ENCODE data around the gene HBG1.

HBG1 gene

GRCh38 chr11:5233307-5233706 is 16.4 kb downstream of the HBG1 start:
- no peak for TF ChIP-seq CTCF (IDR thresholded peaks at IDR 0.05)

- TF ChIP-seq CTCF (IDR thresholded peaks at IDR 0.05): no peak
Measured at GRCh38 chr11:5232821-5233220, 16.8 kb downstream of the HBG1 start.

- TF ChIP-seq CTCF (IDR thresholded peaks at IDR 0.05): no peak
Measured at GRCh38 chr11:5232176-5232575, 17.5 kb downstream of the HBG1 start.

- TF ChIP-seq CTCF (IDR thresholded peaks at IDR 0.05): no peak
Measured at GRCh38 chr11:5231111-5231510, 18.5 kb downstream of the HBG1 start.

GRCh38 chr11:5230266-5230665 is 19.4 kb downstream of the HBG1 start:
- no peak for TF ChIP-seq CTCF (IDR thresholded peaks at IDR 0.05)

GRCh38 chr11:5229796-5230195 is 19.9 kb downstream of the HBG1 start:
- no peak for TF ChIP-seq CTCF (IDR thresholded peaks at IDR 0.05)

- no peak for TF ChIP-seq CTCF (IDR thresholded peaks at IDR 0.05)
Measured at GRCh38 chr11:5229356-5229755, 20.3 kb downstream of the HBG1 start.

- no peak for TF ChIP-seq CTCF (IDR thresholded peaks at IDR 0.05)
Measured at GRCh38 chr11:5228124-5228523, 21.5 kb downstream of the HBG1 start.
